ENCODE data around the gene MSMB.

The MSMB gene

DNA sequence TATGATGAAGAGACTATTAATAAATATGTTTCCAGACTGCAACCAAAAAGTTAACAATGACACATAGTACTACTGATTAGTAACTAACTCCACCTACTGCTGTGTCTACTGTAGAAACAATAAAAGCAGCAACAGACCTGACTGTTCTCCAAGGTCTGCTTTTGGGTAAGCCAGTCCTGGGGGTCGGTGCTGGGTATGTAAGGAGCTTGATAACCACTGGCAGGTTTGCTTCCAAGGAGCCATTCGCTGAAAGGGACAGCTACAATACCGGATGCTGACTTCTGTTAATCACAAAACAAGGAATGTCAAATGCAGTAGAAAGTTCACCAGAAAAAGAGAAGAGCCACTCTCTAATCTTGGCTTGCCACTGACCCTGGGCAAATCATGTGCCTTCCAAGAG, 33.3 kb downstream of the MSMB start:
- H3K9me3 ChIP-seq (ENCODE audit: insufficient read depth, low read depth, low read length) = peaks cover 2% of the 10 kb centered on the region
- no peak overlapping the region for H3K4me3 ChIP-seq (ENCODE audit: low read depth, low read length)
- no peak overlapping the region for H4K91ac ChIP-seq (ENCODE audit: low read depth, low read length)
- no peak overlapping the region for H3K4ac ChIP-seq (ENCODE audit: low read depth, low read length)
- no peak overlapping the region for H3K18ac ChIP-seq (ENCODE audit: low read length)
- H3K23ac ChIP-seq (ENCODE audit: low read length) = no peak overlapping the region
- H3K27ac ChIP-seq (ENCODE audit: low read depth, low read length) = no peak overlapping the region
- no peak overlapping the region for H3K9ac ChIP-seq (ENCODE audit: low read length)
- H2BK120ac ChIP-seq (ENCODE audit: insufficient read depth, low read length, poor library complexity) = no peak overlapping the region
- H3K79me1 ChIP-seq (ENCODE audit: low read length) = no peaks in the 10 kb centered on the region
- no peak overlapping the region for H2BK12ac ChIP-seq (ENCODE audit: low read length)
- peaks cover 3% of the 10 kb centered on the region for H3K79me2 ChIP-seq (ENCODE audit: control insufficient read depth, insufficient read depth, low read length, poor library complexity)
- peaks cover 29 to 53% of the 10 kb centered on the region in 2 experiments for H3K36me3 ChIP-seq (ENCODE audit: control insufficient read depth in 1 of 2, insufficient read depth in 2 of 2, low read length in 2 of 2)
- no peak for DNase-seq
- no CpG with 5 or more reads among the region's 3 CpGs for WGBS (ENCODE audit: extremely low coverage, insufficient coverage, insufficient read length)
- H2BK5ac ChIP-seq (ENCODE audit: low read depth, low read length, poor library complexity) = no peak overlapping the region
- H4K8ac ChIP-seq (ENCODE audit: low read depth, low read length) = no peak overlapping the region
- no peak overlapping the region for H3K14ac ChIP-seq (ENCODE audit: low read length)
- no peak overlapping the region for H2AK5ac ChIP-seq (ENCODE audit: low read length)
- no peaks in the 10 kb centered on the region for H3K4me1 ChIP-seq (ENCODE audit: control insufficient read depth in 1 of 2, insufficient read depth in 2 of 2, low read length in 2 of 2)
- no peak overlapping the region for H3K4me2 ChIP-seq (ENCODE audit: low read length)
- H3K27me3 ChIP-seq (ENCODE audit: insufficient read depth, low read length) = no peaks in the 10 kb centered on the region
- H2AFZ ChIP-seq (ENCODE audit: insufficient read depth, low read length, poor library complexity) = no peak overlapping the region
- no peak overlapping the region for H4K12ac ChIP-seq (ENCODE audit: low read depth, low read length)

GRCh38 chr10:46006219-46006618, 39.9 kb downstream of the MSMB start:
- no peak overlapping the region for H2BK120ac ChIP-seq (ENCODE audit: insufficient read depth, low read length, poor library complexity)
- no peak overlapping the region for H3K18ac ChIP-seq (ENCODE audit: low read length)
- H3K36me3 ChIP-seq (ENCODE audit: control insufficient read depth in 1 of 2, insufficient read depth in 2 of 2, low read length in 2 of 2) = peaks cover 29 to 49% of the 10 kb centered on the region in 2 experiments
- no peak overlapping the region for H3K23ac ChIP-seq (ENCODE audit: low read length)
- H3K79me2 ChIP-seq (ENCODE audit: control insufficient read depth, insufficient read depth, low read length, poor library complexity) = no peaks in the 10 kb centered on the region
- no peak overlapping the region for H3K4me2 ChIP-seq (ENCODE audit: low read length)
- H2AFZ ChIP-seq (ENCODE audit: insufficient read depth, low read length, poor library complexity) = no peak overlapping the region
- no peaks in the 10 kb centered on the region for H3K79me1 ChIP-seq (ENCODE audit: low read length)
- H3K9me3 ChIP-seq (ENCODE audit: insufficient read depth, low read depth, low read length) = peaks cover 2% of the 10 kb centered on the region
- no peak overlapping the region for H3K4ac ChIP-seq (ENCODE audit: low read depth, low read length)
- no peaks in the 10 kb centered on the region for H3K27me3 ChIP-seq (ENCODE audit: insufficient read depth, low read length)
- H3K4me3 ChIP-seq (ENCODE audit: low read depth, low read length) = no peak overlapping the region
- no peak overlapping the region for H2AK5ac ChIP-seq (ENCODE audit: low read length)
- H4K8ac ChIP-seq (ENCODE audit: low read depth, low read length) = no peak overlapping the region
- no peak overlapping the region for H2BK5ac ChIP-seq (ENCODE audit: low read depth, low read length, poor library complexity)
- H3K4me1 ChIP-seq (ENCODE audit: control insufficient read depth in 1 of 2, insufficient read depth in 2 of 2, low read length in 2 of 2) = no peaks in the 10 kb centered on the region
- H4K91ac ChIP-seq (ENCODE audit: low read depth, low read length) = no peak overlapping the region
- no peak overlapping the region for H2BK12ac ChIP-seq (ENCODE audit: low read length)
- no peak overlapping the region for H3K14ac ChIP-seq (ENCODE audit: low read length)
- no peak for DNase-seq
- no peak overlapping the region for H4K12ac ChIP-seq (ENCODE audit: low read depth, low read length)
- WGBS (ENCODE audit: extremely low coverage, insufficient coverage, insufficient read length) = no CpG with 5 or more reads among the region's 3 CpGs
- H3K27ac ChIP-seq (ENCODE audit: low read depth, low read length) = no peak overlapping the region
- H3K9ac ChIP-seq (ENCODE audit: low read length) = no peak overlapping the region

DNA sequence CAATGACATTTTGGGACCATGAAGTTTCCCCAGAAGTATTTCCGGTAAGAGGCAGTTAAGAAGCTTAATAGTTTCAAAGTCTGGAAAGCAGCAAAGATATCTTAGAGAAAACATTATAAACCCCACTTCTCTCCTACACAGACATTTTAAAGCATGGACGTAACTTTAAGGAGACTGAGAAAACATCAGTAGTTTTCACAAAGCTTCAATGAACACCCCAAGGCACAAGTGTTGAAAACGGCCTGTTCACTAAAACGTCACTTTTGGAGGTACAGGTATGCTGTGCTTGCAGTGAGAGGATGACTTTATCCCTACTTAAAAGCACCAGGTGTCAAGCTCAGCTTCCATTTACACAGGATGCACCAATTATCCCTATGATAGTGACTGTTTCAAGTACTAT, 40.7 kb downstream of the MSMB start:
- Histone ChIP-seq H3K4me3 (ENCODE audit: low read depth, low read length) (no peak overlapping the region), H3K18ac (ENCODE audit: low read length) (no peak overlapping the region), H3K4me2 (ENCODE audit: low read length) (no peak overlapping the region), H3K27ac (ENCODE audit: low read depth, low read length) (no peak overlapping the region), H3K27me3 (ENCODE audit: insufficient read depth, low read length) (no peaks in the 10 kb centered on the region), H2BK12ac (ENCODE audit: low read length) (no peak overlapping the region), H3K23ac (ENCODE audit: low read length) (no peak overlapping the region), H3K9me3 (ENCODE audit: insufficient read depth, low read depth, low read length) (peaks cover 2% of the 10 kb centered on the region), H2AK5ac (ENCODE audit: low read length) (no peak overlapping the region), H4K12ac (ENCODE audit: low read depth, low read length) (no peak overlapping the region), H2AFZ (ENCODE audit: insufficient read depth, low read length, poor library complexity) (no peak overlapping the region), H2BK5ac (ENCODE audit: low read depth, low read length, poor library complexity) (no peak overlapping the region), H3K79me1 (ENCODE audit: low read length) (no peaks in the 10 kb centered on the region), H3K4ac (ENCODE audit: low read depth, low read length) (no peak overlapping the region), H3K9ac (ENCODE audit: low read length) (no peak overlapping the region), H3K79me2 (ENCODE audit: control insufficient read depth, insufficient read depth, low read length, poor library complexity) (no peaks in the 10 kb centered on the region), H3K36me3 (ENCODE audit: control insufficient read depth in 1 of 2, insufficient read depth in 2 of 2, low read length in 2 of 2) (peaks cover 25 to 44% of the 10 kb centered on the region in 2 experiments), H4K8ac (ENCODE audit: low read depth, low read length) (no peak overlapping the region), H2BK120ac (ENCODE audit: insufficient read depth, low read length, poor library complexity) (no peak overlapping the region), H3K4me1 (ENCODE audit: control insufficient read depth in 1 of 2, insufficient read depth in 2 of 2, low read length in 2 of 2) (no peaks in the 10 kb centered on the region), H3K14ac (ENCODE audit: low read length) (no peak overlapping the region), H4K91ac (ENCODE audit: low read depth, low read length) (no peak overlapping the region)
- WGBS (ENCODE audit: extremely low coverage, insufficient coverage, insufficient read length) = no CpG with 5 or more reads among the region's 4 CpGs
- no peak for DNase-seq

- Histone ChIP-seq H3K9me3 (ENCODE audit: insufficient read depth, low read depth, low read length) (peaks cover 2% of the 10 kb centered on the region), H3K4me1 (ENCODE audit: control insufficient read depth in 1 of 2, insufficient read depth in 2 of 2, low read length in 2 of 2) (no peaks in the 10 kb centered on the region), H2AFZ (ENCODE audit: insufficient read depth, low read length, poor library complexity) (no peak overlapping the region), H3K9ac (ENCODE audit: low read length) (no peak overlapping the region), H2AK5ac (ENCODE audit: low read length) (no peak overlapping the region), H3K23ac (ENCODE audit: low read length) (no peak overlapping the region), H3K4ac (ENCODE audit: low read depth, low read length) (no peak overlapping the region), H3K4me3 (ENCODE audit: low read depth, low read length) (no peak overlapping the region), H3K36me3 (ENCODE audit: control insufficient read depth in 1 of 2, insufficient read depth in 2 of 2, low read length in 2 of 2) (peaks cover 25 to 42% of the 10 kb centered on the region in 2 experiments), H3K18ac (ENCODE audit: low read length) (no peak overlapping the region), H4K8ac (ENCODE audit: low read depth, low read length) (no peak overlapping the region), H2BK5ac (ENCODE audit: low read depth, low read length, poor library complexity) (no peak overlapping the region), H3K4me2 (ENCODE audit: low read length) (no peak overlapping the region), H3K27ac (ENCODE audit: low read depth, low read length) (no peak overlapping the region), H2BK120ac (ENCODE audit: insufficient read depth, low read length, poor library complexity) (no peak overlapping the region), H3K79me1 (ENCODE audit: low read length) (no peaks in the 10 kb centered on the region), H3K27me3 (ENCODE audit: insufficient read depth, low read length) (no peaks in the 10 kb centered on the region), H3K79me2 (ENCODE audit: control insufficient read depth, insufficient read depth, low read length, poor library complexity) (no peaks in the 10 kb centered on the region), H3K14ac (ENCODE audit: low read length) (no peak overlapping the region), H4K91ac (ENCODE audit: low read depth, low read length) (no peak overlapping the region), H2BK12ac (ENCODE audit: low read length) (no peak overlapping the region), H4K12ac (ENCODE audit: low read depth, low read length) (no peak overlapping the region)
- no CpG with 5 or more reads among the region's 2 CpGs for WGBS (ENCODE audit: extremely low coverage, insufficient coverage, insufficient read length)
- no peak for DNase-seq
These were observed 41.1 kb downstream of the MSMB start for GRCh38 chr10:46004963-46005362.

All from trophoblast cell (in vitro differentiated cells and primary cell).